Measurements from ENCODE around the gene PLA2G15. TPM values are rescaled to one million over a fixed set of nuclear protein-coding genes. Genes with fewer than 3 reads are reported as not detected.
A peak's percentile ranks its signal among the peaks of the same experiment; 100 is the strongest.
"Not testable (repeated sequence)": the region's sequence is repeated elsewhere in the genome, so short reads cannot be mapped to it uniquely, and the experiment has no call there.

PLA2G15 gene
- total and polyA plus RNA-seq, 5 donors: 18.2 to 30.8 (median 27.8) TPM

GRCh38 chr16:68281368-68282063, 36.3 kb downstream of the PLA2G15 start:
- peaks cover 20% of the 10 kb centered on the region for H3K4me1 ChIP-seq (ENCODE audit: control insufficient read depth, insufficient read depth, low read length)
- H3K9me3 ChIP-seq (ENCODE audit: control insufficient read depth, low read length): no peaks in the 10 kb centered on the region
- H3K27ac ChIP-seq (ENCODE audit: low read length): peak overlapping the region; percentile 1
- H3K4me3 ChIP-seq (ENCODE audit: low read length): no peak overlapping the region
- DNase-seq (no peak), ATAC-seq (no peak)
- H3K27me3 ChIP-seq (ENCODE audit: control insufficient read depth, insufficient read depth): no peaks in the 10 kb centered on the region
- 92% methylated on average over 4 of the region's 4 CpGs for WGBS
- intact Hi-C loops (cut with DNase I): no loop called here

DNA sequence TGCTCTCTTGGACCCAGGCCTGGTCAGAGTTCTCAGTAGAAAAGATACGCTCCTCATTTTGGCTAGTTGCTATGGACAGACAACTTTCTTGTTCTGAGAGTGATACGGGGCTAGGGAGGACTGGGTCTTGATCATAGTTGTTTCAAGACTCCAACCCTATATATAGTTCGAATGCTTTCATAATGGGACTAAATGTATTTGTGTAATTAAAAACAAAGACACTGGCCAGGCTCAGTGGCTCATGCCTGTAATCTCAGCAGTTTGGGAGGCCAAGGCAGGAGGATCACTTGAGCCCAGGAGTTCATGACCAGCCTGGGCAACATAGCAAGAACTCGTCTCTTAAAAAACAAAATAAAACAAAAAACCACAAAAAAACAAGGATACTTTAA, 36.9 kb downstream of the PLA2G15 start:
- intact Hi-C loops (cut with DNase I): no loop called here
- WGBS: 81% methylated on average over 4 of the region's 4 CpGs

GRCh38 chr16:68283346-68283745, 38.2 kb downstream of the PLA2G15 start:
- Histone ChIP-seq H3K27me3 (ENCODE audit: control insufficient read depth, insufficient read depth) (no peaks in the 10 kb centered on the region), H3K4me1 (ENCODE audit: control insufficient read depth, insufficient read depth, low read length) (peaks cover 33% of the 10 kb centered on the region), H3K27ac (ENCODE audit: low read length) (peak overlapping the region; percentile 99), H3K4me3 (ENCODE audit: low read length) (no peak overlapping the region), H3K9me3 (ENCODE audit: control insufficient read depth, low read length) (no peaks in the 10 kb centered on the region)
- no peak for DNase-seq
- intact Hi-C loops (cut with DNase I): no loop called here
- 61% methylated on average over 5 of the region's 5 CpGs for WGBS
- ATAC-seq: no peak

More for the DNA sequence above, 36.9 kb downstream of the PLA2G15 start:
- DNase-seq (no peak), ATAC-seq (no peak)
- H3K27ac ChIP-seq (ENCODE audit: low read length): no peak overlapping the region
- H3K9me3 ChIP-seq (ENCODE audit: control insufficient read depth, low read length): no peaks in the 10 kb centered on the region
- no peak overlapping the region for H3K4me3 ChIP-seq (ENCODE audit: low read length)
- H3K27me3 ChIP-seq (ENCODE audit: control insufficient read depth, insufficient read depth): no peaks in the 10 kb centered on the region
- H3K4me1 ChIP-seq (ENCODE audit: control insufficient read depth, insufficient read depth, low read length): peaks cover 24% of the 10 kb centered on the region

DNA sequence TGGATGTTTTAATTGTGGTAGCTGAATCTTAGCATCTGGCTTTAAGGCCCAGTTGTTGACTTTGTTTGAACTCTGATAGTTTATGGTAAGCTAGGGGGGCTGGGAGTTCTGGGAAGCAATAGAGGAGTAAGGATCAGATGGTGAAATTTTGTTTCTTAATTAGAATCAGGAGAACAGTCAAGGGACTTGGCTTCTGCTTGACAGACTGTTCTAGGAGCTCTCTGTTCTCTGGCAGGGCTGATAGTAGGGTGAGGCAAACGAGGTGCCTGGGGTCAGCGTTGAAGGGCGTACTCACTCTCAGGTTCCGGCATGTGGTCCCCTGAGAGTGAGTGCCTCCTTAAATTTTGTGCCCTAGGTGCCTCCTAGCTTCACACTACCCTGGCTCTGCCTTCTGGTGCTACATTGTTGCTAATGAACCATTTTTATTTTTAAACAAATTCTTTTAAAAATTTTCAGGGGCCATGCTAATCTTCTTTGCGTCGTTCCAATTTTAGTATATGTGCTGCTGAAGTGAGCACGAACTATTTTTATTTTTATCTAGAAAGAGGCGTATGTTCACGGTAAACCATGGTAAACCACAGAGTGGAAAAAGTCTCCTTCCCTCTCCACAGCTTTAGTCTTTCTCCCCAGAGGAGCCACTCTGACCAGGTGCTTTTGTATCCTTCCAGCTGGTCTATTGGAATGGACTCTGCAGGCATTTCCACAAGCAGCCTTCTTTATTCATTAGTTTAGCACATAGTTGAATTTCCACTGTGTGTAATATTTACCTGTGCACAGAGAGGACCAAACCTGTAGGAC, 38.8 kb downstream of the PLA2G15 start:
- Histone ChIP-seq H3K4me1 (ENCODE audit: control insufficient read depth, insufficient read depth, low read length) (peaks cover 33% of the 10 kb centered on the region), H3K27ac (ENCODE audit: low read length) (peak overlapping the region; percentile 99), H3K27me3 (ENCODE audit: control insufficient read depth, insufficient read depth) (no peaks in the 10 kb centered on the region), H3K4me3 (ENCODE audit: low read length) (no peak overlapping the region), H3K9me3 (ENCODE audit: control insufficient read depth, low read length) (no peaks in the 10 kb centered on the region)
- ATAC-seq (peak; percentile 42 to 69), DNase-seq (peak in 1 of 3 donors; percentile 63)
- intact Hi-C loops (cut with DNase I): no loop called here
- WGBS: 49% methylated on average over 9 of the region's 9 CpGs

GRCh38 chr16:68284847-68285246, 39.7 kb downstream of the PLA2G15 start:
- ATAC-seq (no peak), DNase-seq (peak in 1 of 3 donors; percentile 60)
- 49% methylated on average over 5 of the region's 5 CpGs for WGBS
- intact Hi-C loops (cut with DNase I): no loop called here
- Histone ChIP-seq H3K9me3 (ENCODE audit: control insufficient read depth, low read length) (no peaks in the 10 kb centered on the region), H3K4me3 (ENCODE audit: low read length) (no peak overlapping the region), H3K27ac (ENCODE audit: low read length) (peak overlapping the region; percentile 84), H3K27me3 (ENCODE audit: control insufficient read depth, insufficient read depth) (no peaks in the 10 kb centered on the region), H3K4me1 (ENCODE audit: control insufficient read depth, insufficient read depth, low read length) (peaks cover 36% of the 10 kb centered on the region)

DNA sequence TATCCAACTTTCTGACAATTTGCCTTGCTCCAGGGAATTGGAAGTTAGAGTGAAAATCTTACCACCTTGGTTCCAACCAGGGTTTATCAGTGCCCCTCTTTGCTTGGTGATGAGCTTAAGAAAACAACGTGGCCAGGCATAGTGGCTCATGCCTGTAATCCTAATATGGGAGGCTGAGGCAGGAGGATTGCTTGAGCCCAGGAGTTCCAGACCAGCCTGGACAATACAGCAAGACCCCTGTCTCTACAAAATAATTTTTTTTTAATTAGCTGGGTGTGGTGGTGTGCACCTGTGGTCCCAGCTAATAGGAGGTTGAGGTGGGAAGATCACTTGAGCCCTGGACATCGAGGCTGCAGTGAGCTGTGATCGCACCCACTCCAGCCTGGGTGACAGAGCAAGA, 40.5 kb downstream of the PLA2G15 start:
- ATAC-seq (no peak), DNase-seq (no peak)
- Histone ChIP-seq H3K4me3 (ENCODE audit: low read length) (no peak overlapping the region), H3K27ac (ENCODE audit: low read length) (peak overlapping the region; percentile 84), H3K9me3 (ENCODE audit: control insufficient read depth, low read length) (no peaks in the 10 kb centered on the region), H3K4me1 (ENCODE audit: control insufficient read depth, insufficient read depth, low read length) (peaks cover 38% of the 10 kb centered on the region), H3K27me3 (ENCODE audit: control insufficient read depth, insufficient read depth) (no peaks in the 10 kb centered on the region)
- 88% methylated on average over 3 of the region's 3 CpGs for WGBS
- intact Hi-C loops (cut with DNase I): no loop called here

GRCh38 chr16:68286153-68287074, 41.2 kb downstream of the PLA2G15 start:
- Histone ChIP-seq H3K4me1 (ENCODE audit: control insufficient read depth, insufficient read depth, low read length) (peaks cover 39% of the 10 kb centered on the region), H3K27me3 (ENCODE audit: control insufficient read depth, insufficient read depth) (no peaks in the 10 kb centered on the region), H3K27ac (ENCODE audit: low read length) (peak overlapping the region; percentile 90), H3K4me3 (ENCODE audit: low read length) (no peak overlapping the region), H3K9me3 (ENCODE audit: control insufficient read depth, low read length) (no peaks in the 10 kb centered on the region)
- intact Hi-C loops (cut with DNase I): no loop called here
- WGBS: 68% methylated on average over 12 of the region's 12 CpGs
- peak in 1 of 2 donors; percentile 17 for ATAC-seq
- DNase-seq: no peak

GRCh38 chr16:68287276-68288251, 42.4 kb downstream of the PLA2G15 start:
- intact Hi-C loops (cut with DNase I): no loop called here
- H3K4me1 ChIP-seq (ENCODE audit: control insufficient read depth, insufficient read depth, low read length): peaks cover 41% of the 10 kb centered on the region
- ATAC-seq (peak; percentile 83 to 85), DNase-seq (peak; percentile 90 to 94 (median 91))
- WGBS: 73% methylated on average over 11 of the region's 11 CpGs
- peak overlapping the region; percentile 90 for H3K27ac ChIP-seq (ENCODE audit: low read length)
- no peaks in the 10 kb centered on the region for H3K9me3 ChIP-seq (ENCODE audit: control insufficient read depth, low read length)
- no peaks in the 10 kb centered on the region for H3K27me3 ChIP-seq (ENCODE audit: control insufficient read depth, insufficient read depth)
- H3K4me3 ChIP-seq (ENCODE audit: low read length): no peak overlapping the region

- H3K27me3 ChIP-seq (ENCODE audit: control insufficient read depth, insufficient read depth): no peaks in the 10 kb centered on the region
- H3K4me3 ChIP-seq (ENCODE audit: low read length): no peak overlapping the region
- DNase-seq (no peak), ATAC-seq (peak; percentile 4 to 27)
- intact Hi-C loops (cut with DNase I): no loop called here
- H3K27ac ChIP-seq (ENCODE audit: low read length): peak overlapping the region; percentile 90
- 59% methylated on average over 1 of the region's 1 CpG for WGBS
- no peaks in the 10 kb centered on the region for H3K9me3 ChIP-seq (ENCODE audit: control insufficient read depth, low read length)
- peaks cover 40% of the 10 kb centered on the region for H3K4me1 ChIP-seq (ENCODE audit: control insufficient read depth, insufficient read depth, low read length)
These were observed 43.1 kb downstream of the PLA2G15 start for GRCh38 chr16:68288252-68288650.

GRCh38 chr16:68288796-68289195, 43.6 kb downstream of the PLA2G15 start:
- H3K27ac ChIP-seq (ENCODE audit: low read length): peak overlapping the region; percentile 90

More at GRCh38 chr16:68288796-68289195, 43.6 kb downstream of the PLA2G15 start:
- ATAC-seq; H3K27me3 ChIP-seq (ENCODE audit: control insufficient read depth, insufficient read depth); intact Hi-C loops (cut with DNase I); H3K4me3 ChIP-seq (ENCODE audit: low read length); DNase-seq; H3K9me3 ChIP-seq (ENCODE audit: control insufficient read depth, low read length): not testable (repeated sequence)
- WGBS: 91% methylated on average over 9 of the region's 9 CpGs
- peaks cover 39% of the 10 kb centered on the region for H3K4me1 ChIP-seq (ENCODE audit: control insufficient read depth, insufficient read depth, low read length)

All from right cardiac atrium (tissue), 5 donors.